Stimulated activated CD8-positive, alpha-beta memory T cell treated with anti-CD3 and anti-CD28 coated beads, Interleukin-7, amount 100 ng/mL, for 48 hours (primary cell): ENCODE measurements around the gene SF1.

Source experiments
- DNase-seq, 2 donors: peaks; one replicate each; pipeline ENCODE4 v3.0.0-alpha.2; 2020; ENCODE audit warnings: low read depth in 1 of 2; ENCODE audit errors: extremely low read depth in 1 of 2

SF1 gene

GRCh38 chr11:64786308-64786707 lies 8.0 kb upstream of the SF1 start:
- no peak for DNase-seq

- DNase-seq: no peak
Observed at GRCh38 chr11:64784813-64785581, 6.7 kb upstream of the SF1 start.

GRCh38 chr11:64778223-64778472 lies 194 bp downstream of the SF1 start:
- DNase-seq: no peak

- DNase-seq: peak; percentile 55 to 58
Observed at GRCh38 chr11:64777449-64778222, 706 bp downstream of the SF1 start.

- DNase-seq: no peak
Observed at GRCh38 chr11:64776875-64777274, 1.5 kb downstream of the SF1 start.

GRCh38 chr11:64776425-64776824 lies 1.9 kb downstream of the SF1 start:
- no peak for DNase-seq

- no peak for DNase-seq
Observed at GRCh38 chr11:64774144-64774543, 4.2 kb downstream of the SF1 start.

GRCh38 chr11:64772303-64773018 lies 5.9 kb downstream of the SF1 start:
- no peak for DNase-seq

GRCh38 chr11:64771861-64772260 lies 6.5 kb downstream of the SF1 start:
- DNase-seq: no peak

- no peak for DNase-seq
Observed at GRCh38 chr11:64770120-64770519, 8.2 kb downstream of the SF1 start.

- no peak for DNase-seq
Observed at GRCh38 chr11:64769283-64769682, 9.1 kb downstream of the SF1 start.

GRCh38 chr11:64768300-64768694 lies 10.0 kb downstream of the SF1 start:
- no peak for DNase-seq

- peak; percentile 54 to 63 for DNase-seq
Observed at GRCh38 chr11:64767344-64768299, 10.7 kb downstream of the SF1 start.

- DNase-seq: no peak
Observed at GRCh38 chr11:64766881-64767280, 11.5 kb downstream of the SF1 start.

- no peak for DNase-seq
Observed at GRCh38 chr11:64765851-64766665, 12.3 kb downstream of the SF1 start.

GRCh38 chr11:64765291-64765850 lies 13.0 kb downstream of the SF1 start:
- DNase-seq: no peak

GRCh38 chr11:64764753-64765152 lies 13.6 kb downstream of the SF1 start:
- DNase-seq: no peak

- peak in 1 of 2 donors; percentile 28 for DNase-seq
Observed at GRCh38 chr11:64764040-64764611, 14.2 kb downstream of the SF1 start.

GRCh38 chr11:64763526-64764039 lies 14.8 kb downstream of the SF1 start:
- no peak for DNase-seq
